CD8-positive, alpha-beta memory T cell (primary cell): ENCODE measurements around the gene ASH1L. TPM values are rescaled to one million over a fixed set of nuclear protein-coding genes. Genes with fewer than 3 reads are reported as not detected.
"Not testable (repeated sequence)": the region's sequence is repeated elsewhere in the genome, so short reads cannot be mapped to it uniquely, and the experiment has no call there.

Source experiments
- CTCF ChIA-PET: fragments of 350-600 bp; sonication (Branson Sonifier 250); formaldehyde crosslinking; loops from one replicate; lab custom pipeline; 2021; ENCODE audit warnings: antibody characterized with exemption; lab: Charles Lee
- POLR2A ChIA-PET: fragments of 350-600 bp; sonication (Branson Sonifier 250); formaldehyde crosslinking; loops from one replicate; lab custom pipeline; 2021; ENCODE audit warnings: antibody characterized with exemption; lab: Charles Lee
- DNase-seq, 5 donors: peaks; one replicate each; pipeline versions ENCODE4 v3.0.0 to v3.0.0-alpha.2; 2020 to 2022; ENCODE audit warnings: mixed read lengths in 1 of 5
- H3K27ac ChIP-seq: one replicate; pipeline ENCODE4 v1.7.0; 2013; ENCODE audit warnings: low read depth, mild to moderate bottlenecking, low read length, moderate library complexity
- H3K27me3 ChIP-seq: 2 replicates; pipeline ENCODE4 v1.7.0; 2013; ENCODE audit warnings: low read length, mild to moderate bottlenecking; ENCODE audit not compliant: insufficient read depth, poor library complexity, severe bottlenecking
- H3K36me3 ChIP-seq: 2 replicates; pipeline ENCODE4 v1.7.0; 2013; ENCODE audit warnings: mild to moderate bottlenecking, low read length, moderate library complexity; ENCODE audit not compliant: insufficient read depth
- H3K4me1 ChIP-seq: 2 replicates; pipeline ENCODE4 v1.7.0; 2013; ENCODE audit warnings: mild to moderate bottlenecking, low read length, moderate library complexity; ENCODE audit not compliant: insufficient read depth
- H3K4me3 ChIP-seq: 2 replicates; pipeline ENCODE4 v1.7.0; 2013; ENCODE audit warnings: mild to moderate bottlenecking, low read length
- H3K9me3 ChIP-seq: 2 replicates; pipeline ENCODE4 v1.7.0; 2013; ENCODE audit warnings: mild to moderate bottlenecking, low read length
- H3K27ac Mint-ChIP-seq, 8 donors: one replicate each; pipeline ENCODE4 v1.8.0; 2020 to 2021; ENCODE audit warnings: mixed read lengths in 8 of 8, mild to moderate bottlenecking in 6 of 8, inconsistent platforms in 3 of 8, moderate library complexity in 3 of 8
- H3K27me3 Mint-ChIP-seq, 2 donors: one replicate each; pipeline ENCODE4 v1.8.0; 2020 to 2021; ENCODE audit warnings: mixed read lengths in 2 of 2, mild to moderate bottlenecking in 1 of 2, moderate library complexity in 1 of 2
- H3K36me3 Mint-ChIP-seq, 3 donors: one replicate each; pipeline ENCODE4 v1.8.0; 2020 to 2021; ENCODE audit warnings: mixed read lengths in 3 of 3, inconsistent platforms in 1 of 3, mild to moderate bottlenecking in 1 of 3
- H3K4me1 Mint-ChIP-seq, 3 donors: one replicate each; pipeline ENCODE4 v1.8.0; 2020 to 2021; ENCODE audit warnings: mixed read lengths in 3 of 3, inconsistent platforms in 1 of 3, mild to moderate bottlenecking in 1 of 3
- H3K4me3 Mint-ChIP-seq, 7 donors: one replicate each; pipeline ENCODE4 v1.8.0; 2020 to 2021; ENCODE audit warnings: mixed read lengths in 7 of 7, mild to moderate bottlenecking in 6 of 7, moderate library complexity in 4 of 7, inconsistent platforms in 2 of 7
- H3K9me3 Mint-ChIP-seq, 5 donors: one replicate each; pipeline ENCODE4 v1.8.0; 2020 to 2022; ENCODE audit warnings: mixed read lengths in 5 of 5, mild to moderate bottlenecking in 3 of 5, moderate library complexity in 2 of 5, inconsistent platforms in 1 of 5
- polyA plus RNA-seq: library from polyadenylated mRNA; unstranded; fragments of 300-500 nt; fragmentation: Illumina TruSeq; gene quantifications from one replicate; pipeline ENCODE4 v1.2.3, GENCODE V29; 2021
- total RNA-seq, 2 experiments: library from RNA; stranded (reverse); gene quantifications; one replicate each; pipeline ENCODE4 v1.2.3, GENCODE V29; 2021

ASH1L gene
- total RNA-seq, result 10 to 100 TPM; 29.7 to 30.5 TPM
- polyA plus RNA-seq, result 25.7 TPM

DNA sequence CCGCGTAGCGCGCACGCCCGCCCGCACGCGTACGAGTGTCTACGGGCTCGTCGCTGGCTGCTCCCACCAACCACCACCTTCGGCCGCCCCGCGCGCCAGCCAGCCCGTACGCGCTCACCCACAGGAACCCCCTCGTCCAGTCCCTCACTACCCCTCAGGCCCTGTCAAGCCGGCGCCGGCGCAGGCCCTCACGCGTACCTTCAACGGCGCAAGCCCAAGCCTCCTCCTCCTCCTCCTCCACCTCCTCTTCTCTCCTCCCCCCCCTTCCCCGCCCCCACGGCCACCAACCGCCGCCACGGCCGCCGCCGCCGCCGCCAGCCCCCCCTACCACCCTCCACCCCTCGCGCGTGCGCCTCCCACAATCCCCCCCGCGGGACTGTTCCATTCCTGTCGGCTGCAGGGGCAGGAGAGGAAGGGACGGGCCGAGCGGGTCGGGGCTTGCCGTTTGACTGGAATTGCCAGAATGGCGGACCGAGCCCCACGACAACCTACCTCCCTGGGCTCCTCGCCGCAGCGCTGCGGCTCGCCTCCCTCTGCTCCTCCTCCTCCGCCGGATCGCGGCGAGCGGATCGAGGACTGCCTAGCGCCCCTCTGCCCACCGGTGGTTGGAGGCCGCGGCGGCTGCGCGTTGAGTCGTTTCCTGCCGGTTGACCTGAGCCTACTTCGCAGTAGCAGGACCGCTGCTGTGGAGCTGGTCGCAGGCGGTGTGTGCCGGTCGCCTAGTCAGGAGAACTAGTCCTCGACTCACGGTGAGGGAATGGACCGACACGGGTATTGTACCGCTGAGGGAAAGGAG, at the start of gene ASH1L:
Gene ASH1L, minus strand, starts transcription at position 223 of the 796 bp plus-strand sequence. CDS start 41,284 bp downstream, outside the sequence.
- Mint-ChIP-seq H3K4me3 (peak within 1 kb of the TSS; percentile 97 to 100 (median 99)), H3K36me3 (peaks cover 0 to 38% (median 2%) of the 10 kb centered on the region in 3 donors), H3K4me1 (peaks cover 44 to 64% (median 52%) of the 10 kb centered on the region in 3 donors), H3K27me3 (no peaks in the 10 kb centered on the region), H3K27ac (peak within 1 kb of the TSS; percentile 96 to 100 (median 98)), H3K9me3 (no peaks in the 10 kb centered on the region)
- ChIA-PET CTCF (interaction anchor here (0.6 to 1.1 kb wide), 3 partner anchors 11 to 312 kb away, joined by 3 to 5 read pairs (median 4); no protein-coding TSS in a partner anchor), POLR2A (interaction anchor here (0.7 to 1.5 kb wide), 3 partner anchors 301 to 1585 kb away, joined by 3 to 6 read pairs (median 4); partner anchors contain the start of genes JTB and SCAMP3)
- peak within 1 kb of the TSS; percentile 88 for H3K4me3 ChIP-seq
- H3K27me3 ChIP-seq, result no peaks in the 10 kb centered on the region
- H3K27ac ChIP-seq, result peak within 1 kb of the TSS; percentile 89
- peak; percentile 87 to 94 (median 90) for DNase-seq
- peaks cover 48% of the 10 kb centered on the region for H3K4me1 ChIP-seq
- H3K9me3 ChIP-seq, result no peaks in the 10 kb centered on the region
- H3K36me3 ChIP-seq, result no peaks in the 10 kb centered on the region

DNA sequence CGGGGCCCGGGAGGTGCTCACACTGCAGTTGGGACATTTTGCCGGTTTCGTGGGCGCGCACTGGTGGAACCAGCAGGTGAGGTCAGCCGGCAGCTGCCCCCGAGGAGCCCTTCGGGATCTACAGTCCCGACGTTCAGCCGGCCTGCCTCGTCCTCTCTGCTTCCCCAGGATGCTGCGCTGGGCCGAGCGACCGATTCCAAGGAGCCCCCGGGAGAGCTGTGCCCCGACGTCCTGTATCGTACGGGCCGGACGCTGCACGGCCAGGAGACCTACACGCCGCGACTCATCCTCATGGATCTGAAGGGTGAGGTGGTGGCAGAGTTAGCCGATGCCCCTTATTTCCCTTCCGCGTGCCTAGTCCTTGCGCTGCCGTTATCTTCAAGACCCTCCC, 47.6 kb upstream of the ASH1L start:
- DNase-seq, H3K36me3 ChIP-seq, H3K27me3 Mint-ChIP-seq, POLR2A ChIA-PET, CTCF ChIA-PET, H3K27ac ChIP-seq, H3K9me3 ChIP-seq, H3K4me1 ChIP-seq, H3K9me3 Mint-ChIP-seq, H3K27me3 ChIP-seq: not testable (repeated sequence)
- H3K36me3 Mint-ChIP-seq, result peaks cover 0 to 25% (median 2%) of the 10 kb centered on the region in 3 donors
- peak overlapping the region in 1 of 8 donors; percentile 84 for H3K27ac Mint-ChIP-seq
- H3K4me3 ChIP-seq, result peak overlapping the region; percentile 87
- H3K4me3 Mint-ChIP-seq, result peak overlapping the region; percentile 94 to 99 (median 96)
- peaks cover 5 to 11% (median 10%) of the 10 kb centered on the region in 3 donors for H3K4me1 Mint-ChIP-seq

- no peaks in the 10 kb centered on the region for H3K27me3 ChIP-seq
- H3K9me3 Mint-ChIP-seq, result no peaks in the 10 kb centered on the region
- H3K4me3 ChIP-seq, result peak within 1 kb of the TSS; percentile 87
- ChIA-PET POLR2A (interaction anchor here (1.0 kb wide), 1 partner anchor 348 kb away, joined by 3 read pairs; the partner anchor contains the start of gene SCAMP3), CTCF (interaction anchor here (1.1 kb wide), 1 partner anchor 286 kb away, joined by 4 read pairs; no protein-coding TSS in a partner anchor)
- DNase-seq, result peak; percentile 88 to 95 (median 92)
- H3K4me3 Mint-ChIP-seq, result peak within 1 kb of the TSS; percentile 94 to 99 (median 96)
- peaks cover 5 to 11% (median 10%) of the 10 kb centered on the region in 3 donors for H3K4me1 Mint-ChIP-seq
- H3K36me3 Mint-ChIP-seq, result peaks cover 0 to 22% (median under 1%) of the 10 kb centered on the region in 3 donors
- peak within 1 kb of the TSS; percentile 84 to 99 (median 94) for H3K27ac Mint-ChIP-seq
- H3K9me3 ChIP-seq, result no peaks in the 10 kb centered on the region
- H3K36me3 ChIP-seq, result no peaks in the 10 kb centered on the region
- H3K27me3 Mint-ChIP-seq, result no peaks in the 10 kb centered on the region
- H3K27ac ChIP-seq, result peak within 1 kb of the TSS; percentile 71
- H3K4me1 ChIP-seq, result peaks cover 4% of the 10 kb centered on the region
These were observed 47.1 kb upstream of the ASH1L start, which contains the start of gene MSTO1 for GRCh38 chr1:155609515-155610256. MSTO1 (plus strand) TSS chr1:155610218; CDS start chr1:155610249, 31 bp downstream.

GRCh38 chr1:155608888-155609225, 46.3 kb upstream of the ASH1L start:
- CTCF ChIA-PET, result interaction anchor here (1.1 to 1.5 kb wide), 2 partner anchors 17 to 285 kb away, joined by 3 to 4 read pairs; no protein-coding TSS in a partner anchor
- peaks cover 4% of the 10 kb centered on the region for H3K4me1 ChIP-seq
- Mint-ChIP-seq H3K4me1 (peaks cover 5 to 11% (median 10%) of the 10 kb centered on the region in 3 donors), H3K9me3 (no peaks in the 10 kb centered on the region), H3K27ac (peak overlapping the region in 2 of 8 donors; percentile 19 to 46), H3K27me3 (no peaks in the 10 kb centered on the region), H3K4me3 (peak overlapping the region in 5 of 7 donors; percentile 47 to 69 (median 57)), H3K36me3 (peaks cover 0 to 19% (median 0%) of the 10 kb centered on the region in 3 donors)
- POLR2A ChIA-PET, result no interaction called here
- H3K27me3 ChIP-seq, result no peaks in the 10 kb centered on the region
- no peak overlapping the region for H3K27ac ChIP-seq
- H3K9me3 ChIP-seq, result no peaks in the 10 kb centered on the region
- H3K36me3 ChIP-seq, result no peaks in the 10 kb centered on the region
- DNase-seq, result no peak
- H3K4me3 ChIP-seq, result no peak overlapping the region

DNA sequence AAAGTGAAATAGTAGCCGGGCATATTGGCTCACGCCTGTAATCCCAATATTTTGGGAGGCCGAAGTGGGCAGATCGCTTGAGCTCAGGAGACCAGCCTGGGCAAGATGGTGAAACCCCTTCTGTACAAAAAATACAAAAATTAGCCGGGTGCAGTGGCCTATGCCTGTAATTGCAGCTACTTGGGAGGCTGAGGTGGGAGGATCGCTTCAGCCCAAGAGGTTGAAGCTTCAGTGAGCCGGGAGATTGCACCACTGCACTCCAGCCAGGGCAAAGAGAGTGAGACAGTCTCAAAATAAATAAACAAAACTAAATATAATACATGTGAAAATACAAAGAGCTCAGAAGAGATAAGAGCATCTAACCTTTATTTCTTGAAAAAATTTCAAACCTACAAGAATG, 45.1 kb upstream of the ASH1L start:
- Mint-ChIP-seq H3K27me3 (no peaks in the 10 kb centered on the region), H3K27ac (no peak overlapping the region), H3K4me3 (peak overlapping the region in 4 of 7 donors; percentile 28 to 59 (median 49)), H3K4me1 (peaks cover 5 to 10% (median 8%) of the 10 kb centered on the region in 3 donors), H3K9me3 (no peaks in the 10 kb centered on the region), H3K36me3 (peaks cover 0 to 11% (median 0%) of the 10 kb centered on the region in 3 donors)
- DNase-seq, result no peak
- no peaks in the 10 kb centered on the region for H3K36me3 ChIP-seq
- ChIA-PET POLR2A (no interaction called here), CTCF (interaction anchor here (0.6 to 1.5 kb wide), 2 partner anchors 15 to 414 kb away, joined by 3 read pairs; no protein-coding TSS in a partner anchor)
- H3K27ac ChIP-seq, result no peak overlapping the region
- H3K27me3 ChIP-seq, result no peaks in the 10 kb centered on the region
- H3K9me3 ChIP-seq, result no peaks in the 10 kb centered on the region
- H3K4me3 ChIP-seq, result no peak overlapping the region
- peaks cover 4% of the 10 kb centered on the region for H3K4me1 ChIP-seq

DNA sequence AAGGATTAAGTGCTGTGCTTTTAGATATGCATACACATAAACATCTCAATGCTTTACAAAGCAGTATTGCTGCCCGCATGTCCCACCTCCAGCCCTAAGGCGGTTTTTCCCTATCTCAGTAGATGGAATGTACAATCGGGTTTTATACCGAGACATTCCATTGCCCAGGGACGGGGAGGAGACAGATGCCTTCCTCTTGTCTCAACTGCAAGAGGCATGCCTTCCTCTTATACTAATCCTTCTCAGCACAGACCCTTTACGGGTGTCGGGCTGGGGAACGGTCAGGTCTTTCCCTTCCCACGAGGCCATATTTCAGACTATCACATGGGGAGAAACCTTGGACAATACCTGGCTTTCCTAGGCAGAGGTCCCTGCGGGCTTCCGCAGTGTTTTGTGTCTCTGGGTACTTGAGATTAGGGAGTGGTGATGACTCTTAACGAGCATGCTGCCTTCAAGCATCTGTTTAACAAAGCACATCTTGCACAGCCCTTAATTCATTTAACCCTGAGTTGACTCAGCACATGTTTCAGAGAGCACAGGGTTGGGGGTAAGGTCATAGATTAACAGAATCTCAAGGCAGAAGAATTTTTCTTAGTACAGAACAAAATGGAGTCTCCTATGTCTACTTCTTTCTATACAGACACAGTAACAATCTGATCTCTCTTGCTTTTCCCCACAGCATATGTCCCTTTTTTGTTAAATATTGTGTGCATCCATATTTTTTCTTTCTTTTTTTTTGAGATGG, 37.4 kb upstream of the ASH1L start:
- H3K36me3 ChIP-seq, H3K4me1 ChIP-seq, POLR2A ChIA-PET, H3K4me3 ChIP-seq, H3K27me3 Mint-ChIP-seq, H3K4me1 Mint-ChIP-seq, H3K27me3 ChIP-seq, CTCF ChIA-PET, H3K27ac ChIP-seq, H3K9me3 Mint-ChIP-seq, DNase-seq, H3K4me3 Mint-ChIP-seq, H3K36me3 Mint-ChIP-seq, H3K9me3 ChIP-seq: not testable (repeated sequence)
- H3K27ac Mint-ChIP-seq, result peak overlapping the region in 1 of 8 donors; percentile 19

- H3K9me3 Mint-ChIP-seq, result no peaks in the 10 kb centered on the region
- Histone ChIP-seq H3K27me3 (no peaks in the 10 kb centered on the region), H3K9me3 (no peaks in the 10 kb centered on the region), H3K36me3 (no peaks in the 10 kb centered on the region), H3K27ac (no peak overlapping the region), H3K4me1 (no peaks in the 10 kb centered on the region), H3K4me3 (peak overlapping the region; percentile 2)
- ChIA-PET POLR2A (no interaction called here), CTCF (interaction anchor here (0.7 to 1.8 kb wide), 2 partner anchors 117 to 348 kb away, joined by 3 to 5 read pairs; no protein-coding TSS in a partner anchor)
- H3K4me1 Mint-ChIP-seq, result peaks cover 0 to 9% (median 8%) of the 10 kb centered on the region in 3 donors
- no peaks in the 10 kb centered on the region for H3K27me3 Mint-ChIP-seq
- H3K27ac Mint-ChIP-seq, result peak overlapping the region in 5 of 8 donors; percentile 53 to 84 (median 68)
- peak overlapping the region; percentile 51 to 81 (median 70) for H3K4me3 Mint-ChIP-seq
- DNase-seq, result peak in 1 of 5 donors; percentile 34
- H3K36me3 Mint-ChIP-seq, result no peaks in the 10 kb centered on the region
These were observed 36.3 kb upstream of the ASH1L start for GRCh38 chr1:155598842-155599331.
